IPS DF 6.9 (cell line): ENCODE results near the gene SFMBT1.

Experiments
- DNase-seq: peaks from one replicate; pipeline ENCODE4 v3.0.0-alpha.2; 2013; ENCODE audit warnings: low read depth, low spot score
- H3K27ac ChIP-seq: one replicate; pipeline ENCODE4 v1.5.1; 2013; ENCODE audit warnings: low read length, control low read depth
- H3K27me3 ChIP-seq: 2 replicates; pipeline ENCODE4 v1.6.1; 2013; ENCODE audit warnings: mild to moderate bottlenecking, low read length; ENCODE audit not compliant: control insufficient read depth, insufficient read depth
- H3K36me3 ChIP-seq: 2 replicates; pipeline ENCODE4 v1.6.1; 2013; ENCODE audit warnings: low read length; ENCODE audit not compliant: control insufficient read depth, insufficient read depth
- H3K4me1 ChIP-seq: 2 replicates; pipeline ENCODE4 v1.6.1; 2013; ENCODE audit warnings: low read length; ENCODE audit not compliant: control insufficient read depth, insufficient read depth
- H3K4me3 ChIP-seq: 2 replicates; pipeline ENCODE4 v1.5.1; 2013; ENCODE audit warnings: mild to moderate bottlenecking, low read length
- H3K9me3 ChIP-seq: 2 replicates; pipeline ENCODE4 v1.6.1; 2013; ENCODE audit warnings: low read length, inconsistent platforms; ENCODE audit not compliant: control insufficient read depth, insufficient read depth
- WGBS: extraction: QIAGEN DNeasy Blood & Tissue Kit; methylation state at CpG from one replicate; pipeline ENCODE4 v1.1.7; 2013; ENCODE audit warnings: mixed read lengths, missing lambda C conversion rate; ENCODE audit not compliant: insufficient read length, insufficient coverage; 5-methylcytosine and 5-hydroxymethylcytosine counted together

Gene SFMBT1

GRCh38 chr3:52890735-52891134 is 155.1 kb downstream of the SFMBT1 start:
- Histone ChIP-seq H3K4me1 (no peaks in the 10 kb centered on the region), H3K4me3 (no peak overlapping the region), H3K27me3 (no peaks in the 10 kb centered on the region), H3K27ac (no peak overlapping the region), H3K36me3 (no peaks in the 10 kb centered on the region), H3K9me3 (no peaks in the 10 kb centered on the region)
- WGBS, result no CpG with 5 or more reads among the region's 5 CpGs
- no peak for DNase-seq

DNA sequence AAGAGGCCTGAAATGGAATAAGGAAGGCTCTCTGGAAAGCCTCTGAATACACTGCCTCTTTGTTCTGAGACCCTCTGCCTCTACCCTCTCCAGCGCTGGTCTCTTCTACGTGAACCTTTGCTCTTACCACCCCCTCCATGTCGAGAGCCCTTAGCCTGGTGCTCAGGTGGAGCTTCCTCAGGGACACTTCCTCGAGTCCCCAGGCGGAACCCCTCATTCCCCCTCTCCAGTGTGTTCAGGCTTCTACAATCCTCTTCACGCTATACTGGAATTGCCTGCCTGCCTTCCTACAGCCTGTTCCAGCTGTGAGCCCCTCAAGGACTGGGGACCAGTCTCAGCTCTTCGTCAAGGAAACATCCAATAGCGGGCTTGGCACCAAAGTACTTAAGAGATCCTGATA is 156.0 kb downstream of the SFMBT1 start:
- Histone ChIP-seq H3K27ac (no peak overlapping the region), H3K4me1 (no peaks in the 10 kb centered on the region), H3K9me3 (no peaks in the 10 kb centered on the region), H3K36me3 (no peaks in the 10 kb centered on the region), H3K27me3 (no peaks in the 10 kb centered on the region), H3K4me3 (no peak overlapping the region)
- WGBS, result no CpG with 5 or more reads among the region's 8 CpGs
- no peak for DNase-seq

- Histone ChIP-seq H3K4me3 (no peak overlapping the region), H3K27me3 (no peaks in the 10 kb centered on the region), H3K36me3 (no peaks in the 10 kb centered on the region), H3K9me3 (no peaks in the 10 kb centered on the region), H3K4me1 (no peaks in the 10 kb centered on the region), H3K27ac (no peak overlapping the region)
- DNase-seq, result no peak
- WGBS, result no CpG with 5 or more reads among the region's 4 CpGs
These were observed 158.7 kb downstream of the SFMBT1 start for GRCh38 chr3:52887166-52887565.

- no CpG with 5 or more reads among the region's 5 CpGs for WGBS
- Histone ChIP-seq H3K36me3 (no peaks in the 10 kb centered on the region), H3K4me1 (no peaks in the 10 kb centered on the region), H3K4me3 (no peak overlapping the region), H3K9me3 (no peaks in the 10 kb centered on the region), H3K27me3 (no peaks in the 10 kb centered on the region), H3K27ac (no peak overlapping the region)
- DNase-seq, result no peak
These were observed 159.7 kb downstream of the SFMBT1 start for GRCh38 chr3:52886049-52886730.

DNA sequence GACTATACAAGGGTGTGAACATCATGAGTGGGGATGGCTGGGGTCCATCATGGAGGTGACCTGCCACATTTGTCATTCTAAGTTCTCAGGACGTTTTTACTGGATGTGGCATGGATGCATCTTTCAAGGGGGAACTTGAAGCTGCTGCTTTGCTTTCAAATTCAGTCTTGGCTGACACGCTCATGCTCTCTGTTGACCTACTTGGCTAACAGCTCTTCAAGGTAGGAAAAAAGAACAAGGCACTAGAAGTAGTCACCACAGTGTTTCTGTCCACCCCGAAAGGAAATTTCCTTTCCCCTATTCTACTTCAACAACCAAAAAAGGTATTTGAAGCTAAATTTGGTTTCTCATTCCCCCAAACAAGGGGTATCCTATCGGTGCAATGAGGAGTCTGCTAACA is 163.5 kb downstream of the SFMBT1 start:
- Histone ChIP-seq H3K27ac (no peak overlapping the region), H3K9me3 (no peaks in the 10 kb centered on the region), H3K27me3 (no peaks in the 10 kb centered on the region), H3K36me3 (no peaks in the 10 kb centered on the region), H3K4me3 (no peak overlapping the region), H3K4me1 (no peaks in the 10 kb centered on the region)
- no CpG with 5 or more reads among the region's 4 CpGs for WGBS
- no peak for DNase-seq

DNA sequence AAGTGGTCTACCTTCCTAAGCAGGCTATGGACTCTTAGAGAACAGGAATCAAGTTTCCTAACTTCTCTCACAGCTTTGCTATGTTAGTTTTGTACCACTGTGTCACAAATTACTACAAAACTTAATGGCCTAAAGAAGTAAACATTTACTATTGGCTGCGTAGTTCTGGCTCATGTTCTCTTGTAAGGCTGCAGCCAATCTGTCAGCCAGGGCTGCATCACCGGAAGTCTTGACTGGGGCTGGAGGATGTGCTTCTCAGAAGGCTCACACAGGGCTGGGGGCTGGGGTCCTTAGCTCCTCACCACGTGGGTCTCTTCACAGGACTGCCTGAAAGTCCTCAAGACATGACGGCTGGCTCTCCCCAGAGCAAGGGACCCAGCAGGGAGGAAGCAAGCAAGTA is 164.0 kb downstream of the SFMBT1 start:
- H3K36me3 ChIP-seq, result no peaks in the 10 kb centered on the region
- H3K27me3 ChIP-seq, result no peaks in the 10 kb centered on the region
- H3K4me3 ChIP-seq, result no peak overlapping the region
- no peaks in the 10 kb centered on the region for H3K9me3 ChIP-seq
- H3K4me1 ChIP-seq, result no peaks in the 10 kb centered on the region
- DNase-seq, result no peak
- no CpG with 5 or more reads among the region's 4 CpGs for WGBS
- H3K27ac ChIP-seq, result no peak overlapping the region

DNA sequence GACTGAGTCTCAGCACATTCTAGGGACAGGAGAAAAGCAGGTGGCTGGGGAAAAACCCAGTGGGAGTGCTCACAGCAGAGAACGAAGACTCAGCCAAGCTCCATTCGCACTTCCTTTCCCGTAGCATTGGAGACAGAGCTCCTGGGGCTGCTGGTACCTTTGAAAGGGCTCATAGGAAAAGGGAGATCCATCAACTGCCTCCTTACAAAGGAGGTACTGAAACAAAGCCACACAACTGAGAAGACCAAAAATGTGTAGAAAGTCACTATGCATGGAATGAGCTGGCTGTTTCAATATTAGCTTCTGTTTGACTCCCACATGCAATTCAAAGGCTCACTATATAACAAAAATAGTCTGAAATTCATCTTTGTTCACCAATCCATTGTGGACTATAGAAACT is 165.4 kb downstream of the SFMBT1 start:
- no CpG with 5 or more reads among the region's 3 CpGs for WGBS
- Histone ChIP-seq H3K36me3 (no peaks in the 10 kb centered on the region), H3K27ac (no peak overlapping the region), H3K9me3 (no peaks in the 10 kb centered on the region), H3K4me3 (no peak overlapping the region), H3K4me1 (peaks cover 2% of the 10 kb centered on the region; the same call in 1 of the 2 replicates), H3K27me3 (no peaks in the 10 kb centered on the region)
- DNase-seq, result no peak

GRCh38 chr3:52880047-52880446 is 165.8 kb downstream of the SFMBT1 start:
- no peaks in the 10 kb centered on the region for H3K36me3 ChIP-seq
- DNase-seq, result no peak
- H3K4me1 ChIP-seq, result peaks cover 2% of the 10 kb centered on the region; the same call in 1 of the 2 replicates
- H3K9me3 ChIP-seq, result no peaks in the 10 kb centered on the region
- no CpG with 5 or more reads among the region's 5 CpGs for WGBS
- H3K4me3 ChIP-seq, result no peak overlapping the region
- H3K27me3 ChIP-seq, result no peaks in the 10 kb centered on the region
- H3K27ac ChIP-seq, result no peak overlapping the region

DNA sequence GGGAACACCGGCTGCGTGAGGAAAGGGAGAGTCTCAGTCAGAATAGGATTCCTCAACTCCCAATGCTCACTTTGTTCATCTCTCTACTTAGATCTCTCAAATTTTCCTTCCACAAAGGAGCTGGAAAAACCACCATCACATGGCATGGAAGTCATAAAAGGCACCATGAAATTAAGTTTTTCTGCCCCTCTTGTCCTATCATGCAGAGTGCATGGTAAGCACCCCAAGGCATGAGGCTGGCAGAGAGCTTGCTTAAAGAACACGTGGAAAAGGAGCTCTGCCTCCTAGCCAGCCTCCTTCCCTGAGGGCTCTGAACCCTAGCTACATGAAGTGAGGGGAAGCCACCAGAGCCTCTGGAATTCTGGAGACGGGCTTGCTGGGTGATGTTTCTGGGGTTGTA is 166.3 kb downstream of the SFMBT1 start:
- H3K9me3 ChIP-seq, result no peaks in the 10 kb centered on the region
- H3K4me1 ChIP-seq, result peaks cover 2% of the 10 kb centered on the region; the same call in 1 of the 2 replicates
- no peaks in the 10 kb centered on the region for H3K36me3 ChIP-seq
- WGBS, result no CpG with 5 or more reads among the region's 4 CpGs
- no peak for DNase-seq
- no peak overlapping the region for H3K4me3 ChIP-seq
- no peak overlapping the region for H3K27ac ChIP-seq
- H3K27me3 ChIP-seq, result no peaks in the 10 kb centered on the region

DNA sequence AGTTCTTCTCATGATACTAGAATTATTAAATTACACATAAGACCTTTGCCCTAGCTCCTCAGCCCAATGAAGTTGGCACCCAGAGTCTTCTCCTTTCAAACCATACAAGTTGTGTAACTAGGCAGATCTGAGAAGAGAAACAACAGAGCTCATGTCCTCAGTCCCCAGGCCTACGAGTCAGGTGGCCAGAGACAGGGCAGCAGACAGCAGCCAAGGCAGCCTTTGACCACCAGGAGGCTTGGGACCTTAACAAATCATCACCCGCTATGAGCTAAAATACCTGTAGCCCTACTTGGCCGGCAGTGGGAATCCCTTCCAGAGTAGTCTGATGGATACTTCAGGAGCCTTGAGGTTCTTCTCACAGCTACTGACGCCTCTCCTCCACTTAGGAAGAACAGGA is 166.8 kb downstream of the SFMBT1 start:
- Histone ChIP-seq H3K27ac (no peak overlapping the region), H3K4me1 (peaks cover 2% of the 10 kb centered on the region; the same call in 1 of the 2 replicates), H3K27me3 (no peaks in the 10 kb centered on the region), H3K9me3 (no peaks in the 10 kb centered on the region), H3K4me3 (no peak overlapping the region), H3K36me3 (no peaks in the 10 kb centered on the region)
- WGBS, result no CpG with 5 or more reads among the region's 4 CpGs
- DNase-seq, result no peak

- no peak for DNase-seq
- no CpG with 5 or more reads among the region's 3 CpGs for WGBS
These were observed 168.8 kb downstream of the SFMBT1 start for GRCh38 chr3:52877085-52877484.

More at GRCh38 chr3:52877085-52877484, 168.8 kb downstream of the SFMBT1 start:
- Histone ChIP-seq H3K27ac (no peak overlapping the region), H3K36me3 (no peaks in the 10 kb centered on the region), H3K9me3 (no peaks in the 10 kb centered on the region), H3K27me3 (no peaks in the 10 kb centered on the region), H3K4me3 (no peak overlapping the region), H3K4me1 (peaks cover 2% of the 10 kb centered on the region; the same call in 1 of the 2 replicates)
